GM04503 (cell line): ENCODE data around the gene GBP5.
"Not testable (repeated sequence)": the region's sequence is repeated elsewhere in the genome, so short reads cannot be mapped to it uniquely, and the experiment has no call there.

Experiments
- DNase-seq: peaks from one replicate; pipeline ENCODE4 v3.0.0-alpha.2; 2012; ENCODE audit warnings: low read depth

Gene GBP5

GRCh38 chr1:89272269-89273041 is at the start of gene GBP5:
Gene GBP5, minus strand, starts transcription at chr1:89272860. Its CDS starts 3,305 bp downstream, at chr1:89269555.
- DNase-seq = not testable (repeated sequence)

GRCh38 chr1:89322402-89322801 is 49.7 kb upstream of the GBP5 start:
- DNase-seq = no peak

- DNase-seq = no peak
Measured at GRCh38 chr1:89312572-89312971, 39.9 kb upstream of the GBP5 start.

- no peak for DNase-seq
Measured at GRCh38 chr1:89311757-89312156, 39.1 kb upstream of the GBP5 start.

GRCh38 chr1:89310976-89311375 is 38.3 kb upstream of the GBP5 start:
- no peak for DNase-seq

- no peak for DNase-seq
Measured at GRCh38 chr1:89310505-89310904, 37.8 kb upstream of the GBP5 start.

GRCh38 chr1:89309828-89310227 is 37.2 kb upstream of the GBP5 start:
- no peak for DNase-seq

GRCh38 chr1:89306273-89306672 is 33.6 kb upstream of the GBP5 start:
- DNase-seq = no peak

- DNase-seq = no peak
Measured at GRCh38 chr1:89305493-89305892, 32.8 kb upstream of the GBP5 start.

- no peak for DNase-seq
Measured at GRCh38 chr1:89304572-89305230, 32.0 kb upstream of the GBP5 start.

GRCh38 chr1:89302697-89303332 is 30.2 kb upstream of the GBP5 start:
- no peak for DNase-seq

- not testable (repeated sequence) for DNase-seq
Measured at GRCh38 chr1:89299739-89300463, 27.2 kb upstream of the GBP5 start.

- DNase-seq = no peak
Measured at GRCh38 chr1:89298461-89298860, 25.8 kb upstream of the GBP5 start.

GRCh38 chr1:89295187-89295586 is 22.5 kb upstream of the GBP5 start:
- no peak for DNase-seq

- no peak for DNase-seq
Measured at GRCh38 chr1:89291276-89291675, 18.6 kb upstream of the GBP5 start.

- DNase-seq = no peak
Measured at GRCh38 chr1:89288051-89288340, 15.3 kb upstream of the GBP5 start.

GRCh38 chr1:89287181-89288050 is 14.8 kb upstream of the GBP5 start:
- no peak for DNase-seq

GRCh38 chr1:89286549-89287180 is 14.0 kb upstream of the GBP5 start:
- no peak for DNase-seq

- DNase-seq = no peak
Measured at GRCh38 chr1:89285745-89286380, 13.2 kb upstream of the GBP5 start.

GRCh38 chr1:89284078-89284763 is 11.6 kb upstream of the GBP5 start:
- not testable (repeated sequence) for DNase-seq
